ENCODE measurements around the gene TH.
A peak's percentile ranks its signal among the peaks of the same experiment; 100 is the strongest.

The TH gene

GRCh38 chr11:2191883-2192282 lies 20.3 kb upstream of the TH start:
- peaks cover 70% of the 10 kb centered on the region for H3K27me3 ChIP-seq (replicated peaks; ENCODE audit: control insufficient read depth, insufficient read depth, low read length)
- no peaks in the 10 kb centered on the region for H3K9me3 ChIP-seq (ENCODE audit: control insufficient read depth, low read length)
- no peaks in the 10 kb centered on the region for H3K36me3 ChIP-seq (ENCODE audit: control insufficient read depth, insufficient read depth, low read length, severe bottlenecking)
- no peaks in the 10 kb centered on the region for H3K4me1 ChIP-seq (ENCODE audit: control insufficient read depth, insufficient read depth, low read length)
- H3K9ac ChIP-seq (ENCODE audit: low read length) = no peak overlapping the region
- no peak overlapping the region for H3K4me3 ChIP-seq (ENCODE audit: low read length)
- no peak for DNase-seq (ENCODE audit: low read depth)

- H3K36me3 ChIP-seq (ENCODE audit: control insufficient read depth, insufficient read depth, low read length, severe bottlenecking) = no peaks in the 10 kb centered on the region
- no peak overlapping the region for H3K9ac ChIP-seq (ENCODE audit: low read length)
- H3K27me3 ChIP-seq (replicated peaks; ENCODE audit: control insufficient read depth, insufficient read depth, low read length) = peaks cover 66% of the 10 kb centered on the region
- H3K4me3 ChIP-seq (ENCODE audit: low read length) = no peak overlapping the region
- no peaks in the 10 kb centered on the region for H3K4me1 ChIP-seq (ENCODE audit: control insufficient read depth, insufficient read depth, low read length)
- DNase-seq (ENCODE audit: low read depth) = no peak
- H3K9me3 ChIP-seq (ENCODE audit: control insufficient read depth, low read length) = no peaks in the 10 kb centered on the region
Observed at GRCh38 chr11:2190657-2191471, 19.2 kb upstream of the TH start.

- H3K27me3 ChIP-seq (replicated peaks; ENCODE audit: control insufficient read depth, insufficient read depth, low read length) = peaks cover 66% of the 10 kb centered on the region
- H3K4me1 ChIP-seq (ENCODE audit: control insufficient read depth, insufficient read depth, low read length) = no peaks in the 10 kb centered on the region
- DNase-seq (ENCODE audit: low read depth) = no peak
- H3K36me3 ChIP-seq (ENCODE audit: control insufficient read depth, insufficient read depth, low read length, severe bottlenecking) = no peaks in the 10 kb centered on the region
- no peak overlapping the region for H3K9ac ChIP-seq (ENCODE audit: low read length)
- no peak overlapping the region for H3K4me3 ChIP-seq (ENCODE audit: low read length)
- H3K9me3 ChIP-seq (ENCODE audit: control insufficient read depth, low read length) = no peaks in the 10 kb centered on the region
Observed at GRCh38 chr11:2189938-2190656, 18.5 kb upstream of the TH start.

- no peak overlapping the region for H3K4me3 ChIP-seq (ENCODE audit: low read length)
- H3K36me3 ChIP-seq (ENCODE audit: control insufficient read depth, insufficient read depth, low read length, severe bottlenecking) = no peaks in the 10 kb centered on the region
- DNase-seq (ENCODE audit: low read depth) = no peak
- H3K9ac ChIP-seq (ENCODE audit: low read length) = no peak overlapping the region
- H3K9me3 ChIP-seq (ENCODE audit: control insufficient read depth, low read length) = no peaks in the 10 kb centered on the region
- peaks cover 67% of the 10 kb centered on the region for H3K27me3 ChIP-seq (replicated peaks; ENCODE audit: control insufficient read depth, insufficient read depth, low read length)
- H3K4me1 ChIP-seq (ENCODE audit: control insufficient read depth, insufficient read depth, low read length) = no peaks in the 10 kb centered on the region
Observed at GRCh38 chr11:2188745-2189144, 17.1 kb upstream of the TH start.

- Histone ChIP-seq H3K4me1 (ENCODE audit: control insufficient read depth, insufficient read depth, low read length) (no peaks in the 10 kb centered on the region), H3K27me3 (replicated peaks; ENCODE audit: control insufficient read depth, insufficient read depth, low read length) (peaks cover 67% of the 10 kb centered on the region), H3K4me3 (ENCODE audit: low read length) (no peak overlapping the region), H3K9ac (ENCODE audit: low read length) (no peak overlapping the region), H3K36me3 (ENCODE audit: control insufficient read depth, insufficient read depth, low read length, severe bottlenecking) (no peaks in the 10 kb centered on the region), H3K9me3 (ENCODE audit: control insufficient read depth, low read length) (no peaks in the 10 kb centered on the region)
- no peak for DNase-seq (ENCODE audit: low read depth)
Observed at GRCh38 chr11:2187280-2187707, 15.7 kb upstream of the TH start.

- Histone ChIP-seq H3K4me1 (ENCODE audit: control insufficient read depth, insufficient read depth, low read length) (no peaks in the 10 kb centered on the region), H3K27me3 (replicated peaks; ENCODE audit: control insufficient read depth, insufficient read depth, low read length) (peaks cover 67% of the 10 kb centered on the region), H3K9me3 (ENCODE audit: control insufficient read depth, low read length) (no peaks in the 10 kb centered on the region), H3K4me3 (ENCODE audit: low read length) (no peak overlapping the region), H3K36me3 (ENCODE audit: control insufficient read depth, insufficient read depth, low read length, severe bottlenecking) (no peaks in the 10 kb centered on the region), H3K9ac (ENCODE audit: low read length) (no peak overlapping the region)
- DNase-seq (ENCODE audit: low read depth) = peak; percentile 40
Observed at GRCh38 chr11:2186669-2187279, 15.2 kb upstream of the TH start.

GRCh38 chr11:2185324-2186085 lies 13.9 kb upstream of the TH start:
- no peaks in the 10 kb centered on the region for H3K36me3 ChIP-seq (ENCODE audit: control insufficient read depth, insufficient read depth, low read length, severe bottlenecking)
- no peak overlapping the region for H3K4me3 ChIP-seq (ENCODE audit: low read length)
- no peaks in the 10 kb centered on the region for H3K9me3 ChIP-seq (ENCODE audit: control insufficient read depth, low read length)
- no peaks in the 10 kb centered on the region for H3K4me1 ChIP-seq (ENCODE audit: control insufficient read depth, insufficient read depth, low read length)
- H3K9ac ChIP-seq (ENCODE audit: low read length) = no peak overlapping the region
- H3K27me3 ChIP-seq (replicated peaks; ENCODE audit: control insufficient read depth, insufficient read depth, low read length) = peaks cover 64% of the 10 kb centered on the region
- no peak for DNase-seq (ENCODE audit: low read depth)

GRCh38 chr11:2182692-2183474 lies 11.3 kb upstream of the TH start:
- Histone ChIP-seq H3K36me3 (ENCODE audit: control insufficient read depth, insufficient read depth, low read length, severe bottlenecking) (no peaks in the 10 kb centered on the region), H3K4me1 (ENCODE audit: control insufficient read depth, insufficient read depth, low read length) (no peaks in the 10 kb centered on the region), H3K4me3 (ENCODE audit: low read length) (no peak overlapping the region), H3K9me3 (ENCODE audit: control insufficient read depth, low read length) (no peaks in the 10 kb centered on the region), H3K9ac (ENCODE audit: low read length) (no peak overlapping the region), H3K27me3 (replicated peaks; ENCODE audit: control insufficient read depth, insufficient read depth, low read length) (peaks cover 61% of the 10 kb centered on the region)
- DNase-seq (ENCODE audit: low read depth) = no peak

- Histone ChIP-seq H3K4me3 (ENCODE audit: low read length) (no peak overlapping the region), H3K9ac (ENCODE audit: low read length) (no peak overlapping the region), H3K4me1 (ENCODE audit: control insufficient read depth, insufficient read depth, low read length) (no peaks in the 10 kb centered on the region), H3K27me3 (replicated peaks; ENCODE audit: control insufficient read depth, insufficient read depth, low read length) (peaks cover 53% of the 10 kb centered on the region), H3K9me3 (ENCODE audit: control insufficient read depth, low read length) (no peaks in the 10 kb centered on the region), H3K36me3 (ENCODE audit: control insufficient read depth, insufficient read depth, low read length, severe bottlenecking) (no peaks in the 10 kb centered on the region)
- no peak for DNase-seq (ENCODE audit: low read depth)
Observed at GRCh38 chr11:2182075-2182474, 10.5 kb upstream of the TH start.

GRCh38 chr11:2180789-2181370 lies 9.3 kb upstream of the TH start:
- Histone ChIP-seq H3K4me3 (ENCODE audit: low read length) (no peak overlapping the region), H3K36me3 (ENCODE audit: control insufficient read depth, insufficient read depth, low read length, severe bottlenecking) (no peaks in the 10 kb centered on the region), H3K9me3 (ENCODE audit: control insufficient read depth, low read length) (no peaks in the 10 kb centered on the region), H3K27me3 (replicated peaks; ENCODE audit: control insufficient read depth, insufficient read depth, low read length) (peaks cover 47% of the 10 kb centered on the region), H3K4me1 (ENCODE audit: control insufficient read depth, insufficient read depth, low read length) (no peaks in the 10 kb centered on the region), H3K9ac (ENCODE audit: low read length) (no peak overlapping the region)
- DNase-seq (ENCODE audit: low read depth) = no peak
